Heart left ventricle (tissue), 16 donors: ENCODE measurements around the gene CEP85L. TPM values are rescaled to one million over a fixed set of nuclear protein-coding genes. Genes with fewer than 3 reads are reported as not detected.

ENCODE experiments used
- ATAC-seq, 4 donors: fragments of 200-7000 bp; cut with Tn5 transposase; one replicate each; pipeline ENCODE4 v1.9.1; 2020 to 2022; ENCODE audit warnings: moderate library complexity in 4 of 4, mild to moderate bottlenecking in 3 of 4, moderate number of reproducible peaks in 1 of 4
- DNase-seq, 5 donors: peaks; one replicate each; pipeline ENCODE4 v3.0.0-alpha.2; 2020
- H3K27ac ChIP-seq, 12 donors: fragments of 200-600 bp; sonication (generic) in 4 of 12; one replicate each; pipeline versions ENCODE4 v1.5.0 to v1.8.0; 2016 to 2022; ENCODE audit warnings: mild to moderate bottlenecking in 2 of 12
- H3K27me3 ChIP-seq, 9 donors: fragments of 200-600 bp; sonication (generic) in 2 of 9; one replicate each; pipeline versions ENCODE4 v1.5.1 to v1.8.0; 2016 to 2022; ENCODE audit warnings: mild to moderate bottlenecking in 3 of 9
- H3K36me3 ChIP-seq, 9 donors: fragments of 200-600 bp; sonication (generic) in 2 of 9; one replicate each; pipeline versions ENCODE4 v1.5.0 to v1.8.0; 2018 to 2022; ENCODE audit warnings: mild to moderate bottlenecking in 2 of 9
- H3K4me1 ChIP-seq, 12 donors: fragments of 200-600 bp; sonication (generic) in 4 of 12; one replicate each; pipeline versions ENCODE4 v1.5.0 to v1.8.0; 2016 to 2022; ENCODE audit warnings: mild to moderate bottlenecking in 3 of 12
- H3K4me3 ChIP-seq, 12 donors: fragments of 200-600 bp; sonication (generic) in 4 of 12; one replicate each; pipeline versions ENCODE4 v1.5.0 to v1.8.0; 2017 to 2022; ENCODE audit warnings: mild to moderate bottlenecking in 9 of 12, moderate library complexity in 4 of 12
- H3K9me3 ChIP-seq, 12 donors: fragments of 200-600 bp; sonication (generic) in 4 of 12; one replicate each; pipeline versions ENCODE4 v1.5.0 to v1.8.0; 2016 to 2022; ENCODE audit warnings: mild to moderate bottlenecking in 1 of 12
- CTCF ChIP-seq, 12 donors: fragments of 200-600 bp; sonication (generic) in 4 of 12; IDR thresholded peaks; one replicate each; pipeline versions ENCODE4 v1.5.0 to v1.8.0; 2018 to 2022; ENCODE audit warnings: antibody characterized with exemption in 12 of 12, mild to moderate bottlenecking in 5 of 12
- POLR2A ChIP-seq, 2 donors: fragments of 450-650 bp; IDR thresholded peaks; one replicate each; pipeline ENCODE4 v1.6.1; 2017; ENCODE audit warnings: antibody characterized with exemption in 2 of 2, mild to moderate bottlenecking in 2 of 2, moderate library complexity in 2 of 2
- WGBS, 4 donors: extraction: QIAGEN DNeasy Blood & Tissue Kit in 2 of 4; methylation state at CpG; one replicate each; pipeline versions ENCODE4 v1.1.5 to v1.1.7; 2013 to 2018; 5-methylcytosine and 5-hydroxymethylcytosine counted together
- intact Hi-C, 10 donors: fragments of 100-400 bp; cut with DNase I; formaldehyde crosslinking; loops; one replicate each; pipeline versions ENCODE4 v1.11.1 to v1.14.2; 2022
- polyA plus RNA-seq, 2 donors: library from polyadenylated mRNA; stranded (reverse); fragments of 200-250 nt; gene quantifications; one replicate each; pipeline ENCODE4 v1.2.3, GENCODE V29; 2013
- total RNA-seq, 9 donors: library from RNA; depleted of rRNA in 2 of 9; stranded (reverse); fragments of >200 nt in 2 of 9; fragmentation: NEBNext Ultra II Directional in 3 of 9; extraction: Animal tissue kit (Norgen Biotek cat#: 25700) in 3 of 9; gene quantifications; one replicate each; pipeline versions ENCODE4 v1.1.0 to v1.2.4, GENCODE V29; 2016 to 2023
- donor health status: ischemic (EF 13 %, LVEDD 7.1; RV severe dilation, severe dysfunction).
- donor health status: healthy with polysubstance abuse.
- donor health status: DM: no; HTN: yes; CAD: no.
- donor health status: DM: no; HTN: no; CAD: no.
- donor health status: ischemic (EF 25% LVEDD 6.9; RV normal size, moderate dysfunction).
- donor health status: ischemic (EF 25% LVEDD 5.7; RV mildly dilated, moderate dysfunction).
- donor health status: healthy.
- donor health status: DM: yes; HTN: yes; CAD: no.
- donor health status: ischemic (EF 35%, LVEDD 5.7; RV mildly dilated, moderate dysfunction).
- donor health status: nonischemic (EF 11% LVEDD 7.7; RV severe dilation, severe dysfunction).
- donor health status: DM: yes; HTN: yes; CAD: no.
- donor health status: PGD.
- donor health status: ischemic (EF 29% LVEDD 5.4; RV normal size, mild dysfunction).
- donor health status: nonischemic (EF 23%, LVEDD 6.1; RV moderate dilation, normal function).

The CEP85L gene
- total and polyA plus RNA-seq, 11 donors: 1.9 to 14.4 (median 7.6) TPM

GRCh38 chr6:118509009-118509617 is 142.3 kb downstream of the CEP85L start:
- H3K27ac ChIP-seq: peak overlapping the region in 11 of 12 donors; percentile 21 to 87 (median 79)
- no peak for TF ChIP-seq POLR2A (IDR thresholded peaks at IDR 0.05)
- peak; percentile 53 to 81 (median 70) for TF ChIP-seq CTCF (IDR thresholded peaks at IDR 0.05)
- DNase-seq: peak in 4 of 5 donors; percentile 35 to 51 (median 44)
- peak in 1 of 4 donors; percentile 43 for ATAC-seq
- H3K9me3 ChIP-seq: peaks cover 0 to 1% (median 0%) of the 10 kb centered on the region in 12 donors
- peaks cover 0 to 14% (median 0%) of the 10 kb centered on the region in 9 donors for H3K36me3 ChIP-seq
- no peak overlapping the region for H3K4me3 ChIP-seq
- intact Hi-C loops: loop anchor here in 9 of 10 donors (1.0 to 10.0 kb wide), 6 partner anchors 134 to 224 kb away; no protein-coding TSS in a partner anchor
- H3K4me1 ChIP-seq: peaks cover 0 to 25% (median 8%) of the 10 kb centered on the region in 12 donors
- H3K27me3 ChIP-seq: no peaks in the 10 kb centered on the region
- 38 to 50% (median 45%) methylated on average over 3 of the region's 3 CpGs for WGBS, 4 donors

- ATAC-seq (no peak), DNase-seq (no peak)
- no peak overlapping the region for H3K4me3 ChIP-seq
- WGBS, 4 donors: 61 to 73% (median 66%) methylated on average over 1 of the region's 1 CpG
- peaks cover 0 to 20% (median 8%) of the 10 kb centered on the region in 12 donors for H3K4me1 ChIP-seq
- H3K27me3 ChIP-seq: no peaks in the 10 kb centered on the region
- H3K36me3 ChIP-seq: peaks cover 0 to 25% (median under 1%) of the 10 kb centered on the region in 9 donors
- TF ChIP-seq POLR2A (IDR thresholded peaks at IDR 0.05) (no peak), CTCF (IDR thresholded peaks at IDR 0.05) (no peak)
- peaks cover 0 to 14% (median 0%) of the 10 kb centered on the region in 12 donors for H3K9me3 ChIP-seq
- intact Hi-C loops: loop anchor here in 8 of 10 donors (1.0 to 10.0 kb wide), 7 partner anchors 133 to 223 kb away; no protein-coding TSS in a partner anchor
- peak overlapping the region in 11 of 12 donors; percentile 7 to 81 (median 71) for H3K27ac ChIP-seq
Observed at GRCh38 chr6:118507636-118508035, 143.8 kb downstream of the CEP85L start.

- TF ChIP-seq POLR2A (IDR thresholded peaks at IDR 0.05) (no peak), CTCF (IDR thresholded peaks at IDR 0.05) (no peak)
- Histone ChIP-seq H3K36me3 (peaks cover 0 to 34% (median 4%) of the 10 kb centered on the region in 9 donors), H3K27ac (peak overlapping the region in 11 of 12 donors; percentile 37 to 81 (median 71)), H3K4me3 (no peak overlapping the region), H3K4me1 (peaks cover 0 to 25% (median 6%) of the 10 kb centered on the region in 12 donors), H3K9me3 (peaks cover 0 to 15% (median 0%) of the 10 kb centered on the region in 12 donors), H3K27me3 (no peaks in the 10 kb centered on the region)
- 66 to 73% (median 73%) methylated on average over 5 of the region's 5 CpGs for WGBS, 4 donors
- DNase-seq (no peak), ATAC-seq (no peak)
- intact Hi-C loops: loop anchor here in 7 of 10 donors (2.0 to 10.0 kb wide), 4 partner anchors 131 to 219 kb away; no protein-coding TSS in a partner anchor
Observed at GRCh38 chr6:118506071-118506638, 145.2 kb downstream of the CEP85L start.

GRCh38 chr6:118505656-118506055 is 145.7 kb downstream of the CEP85L start:
- DNase-seq: no peak
- peaks cover 0 to 15% (median 0%) of the 10 kb centered on the region in 12 donors for H3K9me3 ChIP-seq
- intact Hi-C loops: loop anchor here in 7 of 10 donors (2.0 to 10.0 kb wide), 4 partner anchors 131 to 218 kb away; no protein-coding TSS in a partner anchor
- H3K4me3 ChIP-seq: no peak overlapping the region
- 83 to 93% (median 90%) methylated on average over 2 of the region's 2 CpGs for WGBS, 4 donors
- peak overlapping the region in 7 of 12 donors; percentile 15 to 79 (median 59) for H3K27ac ChIP-seq
- ATAC-seq: no peak
- H3K27me3 ChIP-seq: no peaks in the 10 kb centered on the region
- peaks cover 0 to 39% (median 4%) of the 10 kb centered on the region in 9 donors for H3K36me3 ChIP-seq
- H3K4me1 ChIP-seq: peaks cover 0 to 24% (median 7%) of the 10 kb centered on the region in 12 donors
- TF ChIP-seq CTCF (IDR thresholded peaks at IDR 0.05) (no peak), POLR2A (IDR thresholded peaks at IDR 0.05) (no peak)
